Endodermal cell (in vitro differentiated cells): Measurements from ENCODE around the gene SPAG17. TPM values are rescaled to one million over a fixed set of nuclear protein-coding genes. Genes with fewer than 3 reads are reported as not detected.

Experiments used
- DNase-seq: peaks from one replicate; pipeline ENCODE4 v3.0.0-alpha.2; 2017
- H3K27ac ChIP-seq: 2 replicates; pipeline ENCODE4 v1.5.1; 2013; ENCODE audit warnings: mild to moderate bottlenecking, low read depth, low read length, moderate library complexity
- H3K27me3 ChIP-seq: 2 replicates; pipeline ENCODE4 v1.6.1; 2013; ENCODE audit warnings: mild to moderate bottlenecking, low read length, moderate library complexity; ENCODE audit not compliant: insufficient read depth, control insufficient read depth, poor library complexity, severe bottlenecking
- H3K36me3 ChIP-seq: 2 replicates; pipeline ENCODE4 v1.7.0; 2013; ENCODE audit warnings: mild to moderate bottlenecking, low read length, moderate library complexity; ENCODE audit not compliant: control insufficient read depth, insufficient read depth
- H3K4me1 ChIP-seq: one replicate; pipeline ENCODE4 v1.7.0; 2013; ENCODE audit warnings: low read length; ENCODE audit not compliant: control insufficient read depth, insufficient read depth
- H3K4me3 ChIP-seq: 2 replicates; pipeline ENCODE4 v1.5.1; 2013; ENCODE audit warnings: mild to moderate bottlenecking, low read length, moderate library complexity
- H3K9ac ChIP-seq: 2 replicates; pipeline ENCODE4 v1.6.1; 2013; ENCODE audit warnings: mild to moderate bottlenecking, low read length, moderate library complexity; ENCODE audit not compliant: poor library complexity, severe bottlenecking; ENCODE audit errors: extremely low read depth
- H3K9me3 ChIP-seq: 2 replicates; pipeline ENCODE4 v1.6.1; 2013; ENCODE audit warnings: mild to moderate bottlenecking, low read length, moderate library complexity; ENCODE audit not compliant: control insufficient read depth
- H3K27ac Mint-ChIP-seq: 2 replicates; pipeline ENCODE4 v1.8.0; 2020; ENCODE audit warnings: mixed read lengths
- H3K27me3 Mint-ChIP-seq: 2 replicates; pipeline ENCODE4 v1.8.0; 2021; ENCODE audit warnings: mild to moderate bottlenecking, mixed read lengths; ENCODE audit not compliant: insufficient read depth
- H3K36me3 Mint-ChIP-seq: 2 replicates; pipeline ENCODE4 v1.8.0; 2020; ENCODE audit warnings: low read depth, mixed read lengths
- H3K4me1 Mint-ChIP-seq: 2 replicates; pipeline ENCODE4 v1.8.0; 2020; ENCODE audit warnings: mixed read lengths
- H3K4me3 Mint-ChIP-seq: 2 replicates; pipeline ENCODE4 v1.8.0; 2020; ENCODE audit warnings: mild to moderate bottlenecking, moderate library complexity, mixed read lengths
- H3K9me3 Mint-ChIP-seq: 2 replicates; pipeline ENCODE4 v1.8.0; 2020; ENCODE audit warnings: mild to moderate bottlenecking, mixed read lengths
- WGBS, 2 experiments: methylation state at CpG; one replicate each; pipeline versions ENCODE4 v1.1.5 to v1.1.7; 2013; ENCODE audit warnings: missing lambda C conversion rate in 2 of 2, mixed read lengths in 1 of 2; ENCODE audit not compliant: insufficient coverage in 1 of 2, insufficient read length in 1 of 2; 5-methylcytosine and 5-hydroxymethylcytosine counted together
- total RNA-seq, 2 donors: library from RNA; stranded (reverse); fragmentation: NEBNext Ultra II Directional in 1 of 2; extraction: Animal tissue kit (Norgen Biotek cat#: 25700) in 1 of 2; gene quantifications; 2 replicates in 1 of 2; 3 replicates in 1 of 2; pipeline ENCODE4 v1.2.1, GENCODE V29; 2021
- TF ChIP-seq, protein P1 (sequence below): fragments of 200-600 bp; sonication (generic); conservative IDR thresholded peaks from 2 replicates; pipeline ENCODE4 v1.5.0; 2021; ENCODE audit warnings: antibody characterized with exemption, mild to moderate bottlenecking

The SPAG17 gene
- total RNA-seq, 2 donors from 2014 or later: 5.0 to 6.3 TPM

DNA sequence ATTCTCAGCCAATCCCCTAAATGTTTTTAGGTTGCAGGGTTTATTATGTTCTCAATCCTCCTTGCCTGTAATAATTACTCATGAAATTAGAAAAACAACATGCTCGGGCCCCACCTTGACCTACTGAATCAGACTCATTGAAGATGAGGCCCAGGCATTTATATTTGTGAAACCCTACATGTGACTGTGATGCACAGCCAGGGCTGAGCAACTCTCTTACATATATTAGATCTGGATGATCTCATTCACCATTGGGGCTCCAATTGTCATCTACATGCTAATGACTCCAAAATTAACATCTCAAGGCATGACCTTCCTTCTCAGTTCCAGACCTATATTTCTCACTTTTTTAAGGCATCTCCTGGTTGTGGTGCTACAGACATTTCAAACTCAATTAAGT, 152.1 kb downstream of the SPAG17 start:
- no peaks in the 10 kb centered on the region for H3K9me3 Mint-ChIP-seq
- no peaks in the 10 kb centered on the region for H3K27me3 Mint-ChIP-seq
- no peak overlapping the region for H3K4me3 ChIP-seq
- no peaks in the 10 kb centered on the region for H3K27me3 ChIP-seq
- no peak overlapping the region for H3K4me3 Mint-ChIP-seq
- H3K27ac Mint-ChIP-seq: no peak overlapping the region
- H3K9ac ChIP-seq: no peak overlapping the region
- DNase-seq: no peak
- no peaks in the 10 kb centered on the region for H3K4me1 ChIP-seq
- no peaks in the 10 kb centered on the region for H3K9me3 ChIP-seq
- H3K36me3 ChIP-seq: no peaks in the 10 kb centered on the region
- 93 to 100% methylated on average over 1 of the region's 1 CpG for WGBS, 2 experiments
- TF ChIP-seq, protein P1, sequence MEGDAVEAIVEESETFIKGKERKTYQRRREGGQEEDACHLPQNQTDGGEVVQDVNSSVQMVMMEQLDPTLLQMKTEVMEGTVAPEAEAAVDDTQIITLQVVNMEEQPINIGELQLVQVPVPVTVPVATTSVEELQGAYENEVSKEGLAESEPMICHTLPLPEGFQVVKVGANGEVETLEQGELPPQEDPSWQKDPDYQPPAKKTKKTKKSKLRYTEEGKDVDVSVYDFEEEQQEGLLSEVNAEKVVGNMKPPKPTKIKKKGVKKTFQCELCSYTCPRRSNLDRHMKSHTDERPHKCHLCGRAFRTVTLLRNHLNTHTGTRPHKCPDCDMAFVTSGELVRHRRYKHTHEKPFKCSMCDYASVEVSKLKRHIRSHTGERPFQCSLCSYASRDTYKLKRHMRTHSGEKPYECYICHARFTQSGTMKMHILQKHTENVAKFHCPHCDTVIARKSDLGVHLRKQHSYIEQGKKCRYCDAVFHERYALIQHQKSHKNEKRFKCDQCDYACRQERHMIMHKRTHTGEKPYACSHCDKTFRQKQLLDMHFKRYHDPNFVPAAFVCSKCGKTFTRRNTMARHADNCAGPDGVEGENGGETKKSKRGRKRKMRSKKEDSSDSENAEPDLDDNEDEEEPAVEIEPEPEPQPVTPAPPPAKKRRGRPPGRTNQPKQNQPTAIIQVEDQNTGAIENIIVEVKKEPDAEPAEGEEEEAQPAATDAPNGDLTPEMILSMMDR: no peak
- no peak overlapping the region for H3K27ac ChIP-seq
- H3K36me3 Mint-ChIP-seq: no peaks in the 10 kb centered on the region
- no peaks in the 10 kb centered on the region for H3K4me1 Mint-ChIP-seq

DNA sequence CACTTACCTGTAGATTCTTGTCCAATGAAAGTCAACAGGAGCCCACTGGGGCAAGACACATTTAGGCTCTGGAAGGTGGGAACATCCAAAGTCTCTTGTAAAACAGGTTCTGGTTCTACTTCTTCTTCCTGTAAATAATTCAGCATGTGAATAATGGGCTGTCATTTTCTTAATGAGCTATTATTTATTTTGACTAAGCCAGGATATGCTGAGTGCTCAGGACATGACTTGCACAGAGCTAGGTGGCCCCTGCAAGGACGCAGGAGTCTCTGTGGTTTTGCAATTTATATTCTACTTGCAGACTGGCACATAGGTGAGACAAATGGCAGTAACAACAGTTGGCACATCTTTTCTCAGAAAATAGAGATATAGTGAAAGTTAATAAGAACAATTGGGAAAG, 156.8 kb downstream of the SPAG17 start:
- no peaks in the 10 kb centered on the region for H3K9me3 Mint-ChIP-seq
- Histone ChIP-seq H3K4me3 (no peak overlapping the region), H3K9me3 (no peaks in the 10 kb centered on the region), H3K9ac (no peak overlapping the region), H3K27ac (no peak overlapping the region), H3K27me3 (no peaks in the 10 kb centered on the region), H3K4me1 (no peaks in the 10 kb centered on the region), H3K36me3 (no peaks in the 10 kb centered on the region)
- TF ChIP-seq, protein P1: no peak
- H3K27ac Mint-ChIP-seq: no peak overlapping the region
- H3K4me1 Mint-ChIP-seq: no peaks in the 10 kb centered on the region
- DNase-seq: no peak
- WGBS, 2 experiments: 91 to 100% methylated on average over 1 of the region's 1 CpG
- H3K36me3 Mint-ChIP-seq: no peaks in the 10 kb centered on the region
- H3K27me3 Mint-ChIP-seq: no peaks in the 10 kb centered on the region
- no peak overlapping the region for H3K4me3 Mint-ChIP-seq

DNA sequence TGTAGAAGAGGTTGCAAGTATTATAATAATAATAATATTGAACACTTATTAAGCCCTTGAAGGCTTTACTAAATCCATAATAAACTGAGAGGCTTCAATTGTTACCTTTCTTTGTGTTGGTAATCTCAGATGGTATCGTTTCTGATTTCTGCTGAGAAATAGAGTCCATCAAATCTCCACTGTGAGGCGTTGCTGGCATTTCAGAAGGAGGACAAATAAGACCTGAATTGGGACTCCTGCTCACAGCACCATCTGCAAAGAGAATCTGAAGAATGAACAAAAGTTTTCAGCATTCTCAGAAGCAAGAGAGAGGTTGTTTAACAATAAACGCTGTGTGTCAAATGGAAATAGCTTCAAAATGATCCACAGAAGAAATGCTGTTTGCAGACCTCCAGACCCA, 161.8 kb downstream of the SPAG17 start:
- no peaks in the 10 kb centered on the region for H3K36me3 ChIP-seq
- no peak overlapping the region for H3K27ac ChIP-seq
- DNase-seq: no peak
- Mint-ChIP-seq H3K27me3 (no peaks in the 10 kb centered on the region), H3K9me3 (no peaks in the 10 kb centered on the region), H3K36me3 (no peaks in the 10 kb centered on the region), H3K27ac (no peak overlapping the region), H3K4me3 (no peak overlapping the region), H3K4me1 (no peaks in the 10 kb centered on the region)
- H3K9ac ChIP-seq: no peak overlapping the region
- H3K9me3 ChIP-seq: no peaks in the 10 kb centered on the region
- no peaks in the 10 kb centered on the region for H3K4me1 ChIP-seq
- WGBS, 2 experiments: 81 to 85% methylated on average over 3 of the region's 3 CpGs
- TF ChIP-seq, protein P1: no peak
- H3K4me3 ChIP-seq: no peak overlapping the region
- H3K27me3 ChIP-seq: no peaks in the 10 kb centered on the region
